Tibial artery (tissue), 4 donors: Measurements from ENCODE around the gene EHBP1.

Experiments used
- DNase-seq, 2 donors: peaks; one replicate each; pipeline ENCODE4 v3.0.0-alpha.2; 2019
- H3K27ac ChIP-seq, 2 donors: fragments of 200-600 bp; sonication (generic) in 1 of 2; 1 replicate in 1 of 2; 2 replicates in 1 of 2; pipeline ENCODE4 v1.5.1; 2018 to 2019; ENCODE audit warnings: mild to moderate bottlenecking in 1 of 2
- H3K27me3 ChIP-seq, 2 donors: fragments of 200-600 bp; sonication (generic) in 1 of 2; one replicate each; pipeline versions ENCODE4 v1.5.1 to v1.6.0; 2016 to 2019
- H3K36me3 ChIP-seq, 3 donors: fragments of 200-600 bp; sonication (generic) in 2 of 3; one replicate each; pipeline ENCODE4 v1.5.1; 2016 to 2019; ENCODE audit warnings: mild to moderate bottlenecking in 2 of 3
- H3K4me1 ChIP-seq, 4 donors: fragments of 200-600 bp; sonication (generic) in 2 of 4; 1 replicate in 3 of 4; 2 replicates in 1 of 4; pipeline ENCODE4 v1.5.1; 2016 to 2019
- H3K4me3 ChIP-seq, 2 donors: fragments of 200-600 bp; sonication (generic) in 1 of 2; 1 replicate in 1 of 2; 2 replicates in 1 of 2; pipeline ENCODE4 v1.5.1; 2018 to 2019; ENCODE audit warnings: mild to moderate bottlenecking in 2 of 2
- H3K9me3 ChIP-seq, 3 donors: fragments of 200-600 bp; sonication (generic) in 1 of 3; one replicate each; pipeline ENCODE4 v1.5.1; 2016 to 2019
- CTCF ChIP-seq, 2 experiments: fragments of 200-600 bp in 1 of 2; fragments of 450-650 bp in 1 of 2; IDR thresholded peaks; one replicate each; pipeline ENCODE4 v1.5.1; 2017 to 2019; ENCODE audit warnings: antibody characterized with exemption in 2 of 2, mild to moderate bottlenecking in 1 of 2, moderate library complexity in 1 of 2
- intact Hi-C: fragments of 100-400 bp; cut with DNase I; formaldehyde crosslinking; loops from one replicate; pipeline ENCODE4 v1.15.0; 2023; ENCODE audit warnings: low total_unique reads

Gene EHBP1

DNA sequence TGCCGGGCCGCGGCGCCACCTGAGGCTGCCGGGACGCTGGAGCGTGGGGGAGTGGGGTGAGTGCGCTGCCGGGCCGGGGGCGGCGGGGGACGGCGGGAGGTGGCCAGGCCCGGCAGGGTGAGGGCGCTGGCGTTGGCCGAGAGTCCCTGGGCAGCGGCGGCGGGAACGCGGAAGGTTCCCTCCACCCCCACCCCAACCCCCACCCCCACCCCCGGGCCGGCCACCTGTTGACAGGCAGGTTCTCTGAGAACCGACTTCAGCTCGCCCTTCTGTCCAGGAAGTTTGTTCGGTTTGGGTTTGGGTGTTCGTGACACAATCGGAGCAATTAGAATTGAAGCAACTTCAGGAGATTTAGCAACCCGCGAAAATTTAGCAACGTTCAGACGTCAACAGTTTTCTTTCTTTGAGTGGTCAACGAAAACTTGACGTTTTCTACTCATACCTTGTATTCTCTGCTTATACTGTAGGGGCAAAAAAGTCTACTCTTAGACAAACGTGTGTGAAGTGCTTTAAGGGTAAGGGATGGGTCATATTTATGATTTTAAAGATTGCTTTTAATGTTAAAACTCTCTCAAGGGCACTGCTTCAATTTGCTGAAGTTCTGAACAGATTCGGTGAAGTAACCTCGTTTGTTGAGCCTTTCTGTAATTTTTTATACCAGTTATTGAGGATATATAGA lies 354.4 kb downstream of the EHBP1 start:
- Histone ChIP-seq H3K4me3 (no peak overlapping the region), H3K27me3 (peaks cover 12 to 95% of the 10 kb centered on the region in 2 donors), H3K36me3 (no peaks in the 10 kb centered on the region), H3K4me1 (peaks cover 0 to 48% (median 41%) of the 10 kb centered on the region in 4 donors), H3K9me3 (no peaks in the 10 kb centered on the region), H3K27ac (no peak overlapping the region)
- intact Hi-C loops = no loop called here
- no peak for DNase-seq
- no peak for TF ChIP-seq CTCF (IDR thresholded peaks at IDR 0.05)

GRCh38 chr2:63060472-63060991 lies 355.0 kb downstream of the EHBP1 start:
- H3K36me3 ChIP-seq = no peaks in the 10 kb centered on the region
- H3K27me3 ChIP-seq = peaks cover 9 to 92% of the 10 kb centered on the region in 2 donors
- H3K4me1 ChIP-seq = peaks cover 0 to 42% (median 35%) of the 10 kb centered on the region in 4 donors
- no peak overlapping the region for H3K4me3 ChIP-seq
- DNase-seq = no peak
- intact Hi-C loops = no loop called here
- no peak for TF ChIP-seq CTCF (IDR thresholded peaks at IDR 0.05)
- H3K9me3 ChIP-seq = no peaks in the 10 kb centered on the region
- H3K27ac ChIP-seq = no peak overlapping the region

- Histone ChIP-seq H3K4me3 (no peak overlapping the region), H3K27me3 (peaks cover 5 to 70% of the 10 kb centered on the region in 2 donors), H3K9me3 (no peaks in the 10 kb centered on the region), H3K36me3 (no peaks in the 10 kb centered on the region), H3K27ac (no peak overlapping the region), H3K4me1 (peaks cover 0 to 9% (median 6%) of the 10 kb centered on the region in 4 donors)
- no peak for DNase-seq
- intact Hi-C loops = no loop called here
- TF ChIP-seq CTCF (IDR thresholded peaks at IDR 0.05) = no peak
Observed at GRCh38 chr2:63064197-63064596, 358.7 kb downstream of the EHBP1 start.

- no peaks in the 10 kb centered on the region for H3K36me3 ChIP-seq
- H3K27me3 ChIP-seq = peaks cover 2 to 70% of the 10 kb centered on the region in 2 donors
- H3K9me3 ChIP-seq = no peaks in the 10 kb centered on the region
- TF ChIP-seq CTCF (IDR thresholded peaks at IDR 0.05) = no peak
- no peak overlapping the region for H3K27ac ChIP-seq
- no peak for DNase-seq
- intact Hi-C loops = no loop called here
- H3K4me1 ChIP-seq = peaks cover 0 to 4% (median 2%) of the 10 kb centered on the region in 4 donors
- H3K4me3 ChIP-seq = no peak overlapping the region
Observed at GRCh38 chr2:63064661-63065060, 359.1 kb downstream of the EHBP1 start.

GRCh38 chr2:63066265-63066664 lies 360.8 kb downstream of the EHBP1 start:
- no peaks in the 10 kb centered on the region for H3K4me1 ChIP-seq
- no peaks in the 10 kb centered on the region for H3K36me3 ChIP-seq
- no peak for DNase-seq
- H3K9me3 ChIP-seq = no peaks in the 10 kb centered on the region
- H3K4me3 ChIP-seq = no peak overlapping the region
- intact Hi-C loops = no loop called here
- no peak overlapping the region for H3K27ac ChIP-seq
- TF ChIP-seq CTCF (IDR thresholded peaks at IDR 0.05) = no peak
- peaks cover 0 to 57% of the 10 kb centered on the region in 2 donors for H3K27me3 ChIP-seq
